ENCODE measurements around the gene TUBGCP3.

The TUBGCP3 gene

GRCh38 chr13:112442483-112443090 is 145.4 kb downstream of the TUBGCP3 start:
- DNase-seq (ENCODE audit: low spot score) = no peak

DNA sequence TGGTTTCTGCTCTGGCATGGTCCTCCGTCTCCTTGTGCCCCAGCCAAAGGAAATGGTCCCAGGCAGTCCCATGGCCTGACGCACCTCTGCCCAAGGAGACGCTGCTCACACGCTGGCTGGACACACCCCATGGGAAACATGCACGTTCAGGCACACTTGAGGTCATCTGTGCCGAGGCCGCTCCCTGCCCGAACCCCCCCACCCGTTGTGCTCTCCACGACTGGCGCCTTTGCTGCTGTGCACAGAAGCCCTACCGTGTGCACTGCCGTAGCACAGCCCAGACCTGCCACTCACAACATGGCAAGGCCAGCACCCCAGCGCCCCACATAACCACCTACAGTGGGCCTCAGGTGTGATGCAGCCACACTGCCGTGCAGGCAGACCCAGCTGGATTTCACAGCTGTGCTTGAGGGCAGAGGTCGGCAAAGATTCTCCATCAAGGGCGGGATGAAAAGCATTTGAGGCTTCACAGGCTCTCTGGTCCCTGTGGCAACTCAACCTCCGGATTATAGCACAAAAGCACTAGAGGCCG is 146.1 kb downstream of the TUBGCP3 start:
- no peak for DNase-seq (ENCODE audit: low spot score)

- no peak for DNase-seq (ENCODE audit: low spot score)
These were observed 146.7 kb downstream of the TUBGCP3 start for GRCh38 chr13:112441226-112441625.

- no peak for DNase-seq (ENCODE audit: low spot score)
These were observed 149.4 kb downstream of the TUBGCP3 start for GRCh38 chr13:112438515-112438914.

DNA sequence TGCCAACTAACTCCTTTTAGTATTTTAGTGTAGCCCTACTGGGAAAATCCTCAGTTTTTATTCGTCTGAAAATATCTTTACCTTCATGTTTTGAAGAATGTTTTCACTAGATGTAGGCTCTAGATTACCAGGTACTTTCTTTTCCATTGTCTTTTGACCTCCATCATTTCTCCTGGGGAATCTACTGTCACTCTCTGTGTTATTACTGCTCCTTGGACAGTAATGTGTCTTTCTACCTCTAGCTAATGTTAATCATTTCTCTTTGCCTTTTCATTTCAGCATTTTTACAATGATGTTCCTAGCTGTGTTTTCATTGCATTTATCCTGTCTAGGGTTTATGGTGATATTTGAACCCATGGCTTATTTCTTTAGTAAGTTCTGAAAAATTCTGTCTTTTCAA is 149.9 kb downstream of the TUBGCP3 start:
- no peak for DNase-seq (ENCODE audit: low spot score)

GRCh38 chr13:112435973-112436372 is 152.0 kb downstream of the TUBGCP3 start:
- DNase-seq (ENCODE audit: low spot score) = no peak
